Coronary artery (tissue), 2 donors: ENCODE results near the gene GRIN3B.

Experiments
- DNase-seq: peaks from one replicate; pipeline ENCODE4 v3.0.0-alpha.2; 2017; ENCODE audit warnings: low spot score
- H3K27ac ChIP-seq, 2 donors: fragments of 200-600 bp; sonication (generic); one replicate each; pipeline ENCODE4 v1.5.1; 2016 to 2019
- H3K4me3 ChIP-seq: fragments of 200-600 bp; sonication (generic); 2 replicates; pipeline ENCODE4 v1.5.1; 2016; ENCODE audit warnings: mild to moderate bottlenecking, moderate library complexity
- CTCF ChIP-seq: fragments of 200-600 bp; sonication (generic); IDR thresholded peaks from one replicate; pipeline ENCODE4 v1.5.1; 2019; ENCODE audit warnings: antibody characterized with exemption

Gene GRIN3B

GRCh38 chr19:1000095-1000494 lies at the start of gene GRIN3B:
TSS of gene GRIN3B (plus strand) at chr19:1000419. CDS start at chr19:1000438, 19 bp downstream.
- H3K27ac ChIP-seq, result no peak within 1 kb of the TSS
- DNase-seq, result no peak
- peak within 1 kb of the TSS; percentile 65 for H3K4me3 ChIP-seq
- TF ChIP-seq CTCF, result peak; percentile 14

GRCh38 chr19:952049-952679 lies 48.1 kb upstream of the GRIN3B start:
- H3K4me3 ChIP-seq, result no peak overlapping the region
- no peak for TF ChIP-seq CTCF
- no peak overlapping the region for H3K27ac ChIP-seq
- no peak for DNase-seq

- Histone ChIP-seq H3K4me3 (no peak overlapping the region), H3K27ac (no peak overlapping the region)
- TF ChIP-seq CTCF, result no peak
- no peak for DNase-seq
Observed at GRCh38 chr19:952680-953444, 47.4 kb upstream of the GRIN3B start.

GRCh38 chr19:953445-954271 lies 46.6 kb upstream of the GRIN3B start:
- no peak overlapping the region for H3K27ac ChIP-seq
- H3K4me3 ChIP-seq, result no peak overlapping the region
- no peak for TF ChIP-seq CTCF
- DNase-seq, result no peak

GRCh38 chr19:954272-954671 lies 45.9 kb upstream of the GRIN3B start:
- no peak for DNase-seq
- no peak overlapping the region for H3K4me3 ChIP-seq
- TF ChIP-seq CTCF, result no peak
- H3K27ac ChIP-seq, result no peak overlapping the region

- no peak overlapping the region for H3K4me3 ChIP-seq
- TF ChIP-seq CTCF, result no peak
- H3K27ac ChIP-seq, result no peak overlapping the region
- no peak for DNase-seq
Observed at GRCh38 chr19:954672-955494, 45.3 kb upstream of the GRIN3B start.
